Activated T-helper 17 cell treated with anti-CD3 and anti-CD28 coated beads, Interleukin-2, amount 50 U/mL, for 72 hours (primary cell): ENCODE data around the gene NBEAL1. TPM values are rescaled to one million over a fixed set of nuclear protein-coding genes. Genes with fewer than 3 reads are reported as not detected.
"Not testable (repeated sequence)": the region's sequence is repeated elsewhere in the genome, so short reads cannot be mapped to it uniquely, and the experiment has no call there.

Experiments used
- ATAC-seq: fragments of 150-1000 bp; cut with Tn5 transposase; replicated peaks from 2 replicates; pipeline ENCODE4 v1.10.0; 2021; ENCODE audit warnings: mild to moderate bottlenecking, moderate library complexity
- H3K27ac Mint-ChIP-seq: one replicate; pipeline ENCODE4 v1.8.0; 2022; ENCODE audit warnings: mixed read lengths
- H3K27me3 Mint-ChIP-seq: one replicate; pipeline ENCODE4 v1.8.0; 2022; ENCODE audit warnings: mixed read lengths
- H3K36me3 Mint-ChIP-seq: one replicate; pipeline ENCODE4 v1.8.0; 2022; ENCODE audit warnings: low read depth, mild to moderate bottlenecking, mixed read lengths
- H3K4me1 Mint-ChIP-seq: one replicate; pipeline ENCODE4 v1.8.0; 2022; ENCODE audit warnings: mixed read lengths
- H3K4me3 Mint-ChIP-seq: one replicate; pipeline ENCODE4 v1.8.0; 2022; ENCODE audit warnings: mild to moderate bottlenecking, mixed read lengths
- H3K9me3 Mint-ChIP-seq: one replicate; pipeline ENCODE4 v1.8.0; 2022; ENCODE audit warnings: mixed read lengths
- total RNA-seq, 2 donors: library from RNA; stranded (reverse); gene quantifications; one replicate each; pipeline ENCODE4 v1.2.3, GENCODE V29; 2022

NBEAL1 gene
- total RNA-seq, 2 donors from 2014 or later: 16.1 to 31.2 TPM

GRCh38 chr2:203242518-203242917 is 227.8 kb downstream of the NBEAL1 start:
- Mint-ChIP-seq H3K4me3 (no peak overlapping the region), H3K27me3 (no peaks in the 10 kb centered on the region), H3K4me1 (peaks cover 24% of the 10 kb centered on the region), H3K36me3 (peaks cover 75% of the 10 kb centered on the region), H3K9me3 (no peaks in the 10 kb centered on the region), H3K27ac (no peak overlapping the region)
- ATAC-seq: no peak

- H3K27ac Mint-ChIP-seq: no peak overlapping the region
- no peak for ATAC-seq
- no peaks in the 10 kb centered on the region for H3K9me3 Mint-ChIP-seq
- peaks cover 10% of the 10 kb centered on the region for H3K4me1 Mint-ChIP-seq
- no peak overlapping the region for H3K4me3 Mint-ChIP-seq
- H3K27me3 Mint-ChIP-seq: no peaks in the 10 kb centered on the region
- H3K36me3 Mint-ChIP-seq: peaks cover 89% of the 10 kb centered on the region
Measured at GRCh38 chr2:203246646-203247045, 232.0 kb downstream of the NBEAL1 start.

DNA sequence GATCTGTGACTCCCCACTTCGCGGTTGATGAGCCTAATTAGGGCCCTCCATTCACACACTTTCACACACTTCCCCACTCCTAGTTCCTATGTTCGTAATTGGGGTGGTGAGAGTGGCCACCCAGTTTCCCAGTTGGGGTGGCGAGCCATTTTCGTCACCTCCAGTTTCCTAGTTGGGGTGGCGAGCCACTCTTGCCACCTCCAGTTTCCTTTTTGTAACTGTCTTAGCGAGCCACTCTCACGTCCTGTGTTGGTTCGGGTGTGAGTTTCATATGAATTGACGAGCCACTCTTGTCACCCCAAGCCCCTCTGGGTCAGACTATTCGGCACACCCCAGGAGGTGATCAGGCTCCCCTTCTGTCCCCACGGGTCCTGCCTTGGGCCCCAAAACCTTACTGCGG is 238.1 kb downstream of the NBEAL1 start:
- Mint-ChIP-seq H3K4me3 (no peak overlapping the region), H3K4me1 (no peaks in the 10 kb centered on the region), H3K27ac (peak overlapping the region; percentile 74), H3K27me3 (no peaks in the 10 kb centered on the region), H3K9me3 (no peaks in the 10 kb centered on the region), H3K36me3 (peaks cover 98% of the 10 kb centered on the region)
- ATAC-seq: no peak

DNA sequence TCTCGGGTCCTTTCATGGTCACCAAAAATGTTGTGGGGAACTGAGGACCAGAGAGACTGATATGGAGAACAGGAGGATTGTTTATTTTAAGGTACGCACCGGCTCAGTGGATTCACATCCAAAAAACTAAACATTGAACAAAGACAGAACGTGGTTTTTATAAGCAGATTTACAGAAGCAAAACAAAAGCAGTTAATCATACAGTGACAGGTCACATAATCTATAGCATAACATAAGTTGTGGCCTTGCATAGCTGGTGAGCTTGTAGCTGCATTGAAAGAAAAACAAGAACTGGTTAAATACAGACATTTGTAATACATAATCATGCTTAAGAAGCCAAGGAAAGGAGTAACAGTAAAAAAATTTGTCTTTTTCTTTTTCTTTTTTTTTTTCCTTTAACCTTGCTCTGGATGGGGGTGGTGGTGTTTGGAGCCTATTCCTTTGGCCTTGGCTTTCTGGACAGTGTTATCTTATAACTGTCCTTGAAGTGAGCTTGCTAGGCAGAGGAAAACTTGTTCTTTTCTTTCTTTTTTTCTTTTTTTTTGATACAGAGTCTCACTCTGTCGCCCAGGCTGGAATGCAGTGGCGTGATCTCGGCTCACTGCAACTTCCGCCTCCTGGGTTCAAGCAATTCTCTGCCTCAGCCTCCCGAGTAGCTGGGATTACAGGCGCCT is 238.9 kb downstream of the NBEAL1 start:
- H3K9me3 Mint-ChIP-seq, H3K27me3 Mint-ChIP-seq, H3K4me3 Mint-ChIP-seq, ATAC-seq, H3K4me1 Mint-ChIP-seq: not testable (repeated sequence)
- Mint-ChIP-seq H3K27ac (peak overlapping the region; percentile 74), H3K36me3 (peaks cover 100% of the 10 kb centered on the region)

DNA sequence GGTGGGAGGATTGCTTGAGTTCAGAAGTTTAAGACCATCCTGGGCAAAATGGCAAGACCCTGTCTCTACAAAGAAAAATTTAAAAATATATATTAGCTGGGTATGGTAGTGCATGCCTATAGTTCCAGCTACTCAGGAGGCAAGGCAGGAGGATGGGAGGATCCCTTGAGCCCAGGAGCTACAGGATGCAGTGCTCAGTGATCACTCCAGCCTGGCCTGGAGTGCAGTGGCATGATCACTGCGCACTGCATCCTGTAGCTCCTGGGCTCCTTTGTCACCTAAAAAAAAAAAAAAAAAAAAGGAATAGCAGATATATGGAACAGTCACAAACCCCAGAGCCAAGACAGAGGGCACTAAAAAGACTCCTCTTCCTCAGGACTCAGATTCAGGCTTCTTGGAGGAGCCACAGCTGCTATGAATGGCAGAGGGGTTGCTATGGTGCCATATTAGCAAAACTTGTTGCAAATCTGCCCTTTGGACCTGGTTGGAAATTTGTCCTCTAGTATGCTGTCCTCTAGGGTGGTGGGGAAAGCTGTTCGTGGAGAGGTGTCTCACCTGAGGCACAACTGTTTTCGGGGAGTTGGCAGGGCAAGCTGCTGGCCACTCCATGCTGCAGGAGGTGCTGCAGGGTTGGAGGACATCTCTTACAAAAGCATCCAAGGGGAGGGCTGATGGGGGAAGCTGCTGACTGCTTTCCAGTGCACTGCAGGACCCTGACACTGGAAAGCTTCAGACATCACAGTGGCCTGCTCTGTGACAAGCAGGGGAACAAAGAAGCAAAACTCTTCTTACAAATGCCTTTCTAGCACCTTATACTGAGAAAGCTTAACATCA is 246.9 kb downstream of the NBEAL1 start:
- Mint-ChIP-seq H3K4me1 (peaks cover 6% of the 10 kb centered on the region), H3K27ac (no peak overlapping the region), H3K9me3 (no peaks in the 10 kb centered on the region), H3K27me3 (no peaks in the 10 kb centered on the region), H3K4me3 (no peak overlapping the region), H3K36me3 (peaks cover 79% of the 10 kb centered on the region)
- no peak for ATAC-seq

Other genes with a start within 250 kb of the NBEAL1 start
- gene ICA1L, start 143.1 kb upstream of the NBEAL1 start, total RNA-seq: 1 to 10 TPM; 2.0 to 3.2 TPM
- gene WDR12, start 103.2 kb upstream of the NBEAL1 start, total RNA-seq: 100 to 1,000 TPM in 1 of 2 donors, 10 to 100 TPM in 1; 53.0 to 100 TPM
- 1 to 10 TPM; 4.1 to 5.5 TPM for gene CARF, start 102.6 kb upstream of the NBEAL1 start, total RNA-seq
- gene CYP20A1, start 224.1 kb downstream of the NBEAL1 start, total RNA-seq: 10 to 100 TPM; 19.1 to 21.7 TPM